Karpas-422 (cell line): ENCODE results near the gene STRA6. TPM values are rescaled to one million over a fixed set of nuclear protein-coding genes. Genes with fewer than 3 reads are reported as not detected.

Experiments
- DNase-seq: peaks from one replicate; pipeline ENCODE4 v3.0.0-alpha.2; 2015
- H2AFZ ChIP-seq: fragments of 200-600 bp; sonication (generic); 2 replicates; pipeline ENCODE4 v1.6.1; 2014; ENCODE audit warnings: antibody characterized with exemption, low read length, mixed read lengths
- H3K27ac ChIP-seq: fragments of 200-600 bp; sonication (generic); 2 replicates; pipeline ENCODE4 v1.5.1; 2014; ENCODE audit warnings: mild to moderate bottlenecking, low read length, moderate library complexity
- H3K27me3 ChIP-seq: fragments of 200-600 bp; sonication (generic); 2 replicates; pipeline ENCODE4 v1.6.1; 2014; ENCODE audit warnings: low read length, mixed read lengths
- H3K36me3 ChIP-seq: fragments of 200-600 bp; sonication (generic); 2 replicates; pipeline ENCODE4 v1.6.1; 2014; ENCODE audit warnings: low read length, mixed read lengths; ENCODE audit not compliant: insufficient read depth
- H3K4me1 ChIP-seq: fragments of 200-600 bp; sonication (generic); 2 replicates; pipeline ENCODE4 v1.6.1; 2014; ENCODE audit warnings: mild to moderate bottlenecking, low read length, mixed read lengths
- H3K4me2 ChIP-seq: fragments of 200-600 bp; sonication (generic); 2 replicates; pipeline ENCODE4 v1.6.1; 2014; ENCODE audit warnings: low read length, low read depth, mild to moderate bottlenecking; ENCODE audit not compliant: poor library complexity, severe bottlenecking
- H3K4me3 ChIP-seq: fragments of 200-600 bp; sonication (generic); 2 replicates; pipeline ENCODE4 v1.5.1; 2014; ENCODE audit warnings: mild to moderate bottlenecking, antibody characterized with exemption, low read length, mixed read lengths
- H3K79me2 ChIP-seq: fragments of 200-600 bp; sonication (generic); 2 replicates; pipeline ENCODE4 v1.6.1; 2014; ENCODE audit warnings: mild to moderate bottlenecking, low read length, mixed read lengths
- H3K9ac ChIP-seq: fragments of 200-600 bp; sonication (generic); 2 replicates; pipeline ENCODE4 v1.6.0; 2014; ENCODE audit warnings: low read length
- H3K9me2 ChIP-seq: fragments of 200-600 bp; sonication (generic), shearing (Covaris generic); replicated peaks from 2 replicates; pipeline ENCODE4 v1.6.0; 2014; ENCODE audit warnings: mild to moderate bottlenecking, low read length, moderate library complexity; ENCODE audit not compliant: insufficient read depth
- H3K9me3 ChIP-seq: fragments of 300-700, 200-600 bp; sonication (generic); 2 replicates; pipeline ENCODE4 v1.6.1; 2014; ENCODE audit warnings: low read length, mixed read lengths
- H4K20me1 ChIP-seq: fragments of 200-600 bp; sonication (generic); 2 replicates; pipeline ENCODE4 v1.6.1; 2014; ENCODE audit warnings: mild to moderate bottlenecking, antibody characterized with exemption, low read length, low read depth; ENCODE audit not compliant: insufficient read depth
- total RNA-seq: library from RNA; depleted of rRNA; stranded (reverse); fragments of >200 nt; shearing (Covaris generic); gene quantifications from 2 replicates; pipeline ENCODE4 v1.2.3, GENCODE V29; 2014; ENCODE audit warnings: low replicate concordance

STRA6 gene
- total RNA-seq, 1 experiment from 2014 or later = not detected

- Histone ChIP-seq H3K9me3 (no peaks in the 10 kb centered on the region), H4K20me1 (no peaks in the 10 kb centered on the region), H3K79me2 (no peaks in the 10 kb centered on the region), H3K4me2 (no peak overlapping the region), H2AFZ (no peak overlapping the region), H3K27ac (no peak overlapping the region), H3K27me3 (no peaks in the 10 kb centered on the region), H3K4me1 (no peaks in the 10 kb centered on the region), H3K9me2 (no peaks in the 10 kb centered on the region), H3K36me3 (no peaks in the 10 kb centered on the region), H3K4me3 (no peak overlapping the region), H3K9ac (no peak overlapping the region)
- DNase-seq = no peak
Observed at GRCh38 chr15:74138642-74139041, 63.9 kb downstream of the STRA6 start.

GRCh38 chr15:74137537-74137894 is 65.1 kb downstream of the STRA6 start:
- no peak overlapping the region for H2AFZ ChIP-seq
- no peaks in the 10 kb centered on the region for H3K79me2 ChIP-seq
- H3K27me3 ChIP-seq = no peaks in the 10 kb centered on the region
- no peak for DNase-seq
- H3K36me3 ChIP-seq = no peaks in the 10 kb centered on the region
- no peaks in the 10 kb centered on the region for H4K20me1 ChIP-seq
- no peaks in the 10 kb centered on the region for H3K9me2 ChIP-seq
- no peak overlapping the region for H3K4me3 ChIP-seq
- H3K9ac ChIP-seq = no peak overlapping the region
- no peak overlapping the region for H3K4me2 ChIP-seq
- H3K27ac ChIP-seq = no peak overlapping the region
- no peaks in the 10 kb centered on the region for H3K4me1 ChIP-seq
- H3K9me3 ChIP-seq = no peaks in the 10 kb centered on the region

- no peak overlapping the region for H3K4me3 ChIP-seq
- no peak overlapping the region for H3K27ac ChIP-seq
- H3K9me2 ChIP-seq = no peaks in the 10 kb centered on the region
- H3K36me3 ChIP-seq = no peaks in the 10 kb centered on the region
- no peak overlapping the region for H2AFZ ChIP-seq
- no peak overlapping the region for H3K4me2 ChIP-seq
- H3K27me3 ChIP-seq = no peaks in the 10 kb centered on the region
- H3K79me2 ChIP-seq = no peaks in the 10 kb centered on the region
- H3K9ac ChIP-seq = no peak overlapping the region
- DNase-seq = no peak
- H3K9me3 ChIP-seq = no peaks in the 10 kb centered on the region
- H4K20me1 ChIP-seq = no peaks in the 10 kb centered on the region
- no peaks in the 10 kb centered on the region for H3K4me1 ChIP-seq
Observed at GRCh38 chr15:74136814-74137536, 65.6 kb downstream of the STRA6 start.

GRCh38 chr15:74136540-74136813 is 66.1 kb downstream of the STRA6 start:
- Histone ChIP-seq H3K27me3 (no peaks in the 10 kb centered on the region), H4K20me1 (no peaks in the 10 kb centered on the region), H3K79me2 (no peaks in the 10 kb centered on the region), H3K4me1 (no peaks in the 10 kb centered on the region), H2AFZ (no peak overlapping the region), H3K4me2 (no peak overlapping the region), H3K4me3 (no peak overlapping the region), H3K36me3 (no peaks in the 10 kb centered on the region), H3K9me2 (no peaks in the 10 kb centered on the region), H3K27ac (no peak overlapping the region), H3K9ac (no peak overlapping the region), H3K9me3 (no peaks in the 10 kb centered on the region)
- no peak for DNase-seq

GRCh38 chr15:74135041-74135565 is 67.5 kb downstream of the STRA6 start:
- no peak overlapping the region for H3K4me2 ChIP-seq
- no peaks in the 10 kb centered on the region for H3K27me3 ChIP-seq
- H3K36me3 ChIP-seq = no peaks in the 10 kb centered on the region
- no peak overlapping the region for H2AFZ ChIP-seq
- H3K4me3 ChIP-seq = no peak overlapping the region
- no peak for DNase-seq
- H3K27ac ChIP-seq = no peak overlapping the region
- H3K9me3 ChIP-seq = no peaks in the 10 kb centered on the region
- no peak overlapping the region for H3K9ac ChIP-seq
- H3K9me2 ChIP-seq = no peaks in the 10 kb centered on the region
- H3K79me2 ChIP-seq = no peaks in the 10 kb centered on the region
- no peaks in the 10 kb centered on the region for H3K4me1 ChIP-seq
- no peaks in the 10 kb centered on the region for H4K20me1 ChIP-seq

GRCh38 chr15:74134387-74135027 is 68.1 kb downstream of the STRA6 start:
- Histone ChIP-seq H3K9ac (no peak overlapping the region), H3K9me3 (no peaks in the 10 kb centered on the region), H3K79me2 (no peaks in the 10 kb centered on the region), H3K9me2 (no peaks in the 10 kb centered on the region), H2AFZ (no peak overlapping the region), H3K4me3 (no peak overlapping the region), H3K4me2 (no peak overlapping the region), H3K27ac (no peak overlapping the region), H4K20me1 (no peaks in the 10 kb centered on the region), H3K36me3 (no peaks in the 10 kb centered on the region), H3K4me1 (no peaks in the 10 kb centered on the region), H3K27me3 (no peaks in the 10 kb centered on the region)
- no peak for DNase-seq

- Histone ChIP-seq H3K9me2 (no peaks in the 10 kb centered on the region), H3K27ac (no peak overlapping the region), H4K20me1 (no peaks in the 10 kb centered on the region), H3K9ac (no peak overlapping the region), H3K4me1 (no peaks in the 10 kb centered on the region), H2AFZ (no peak overlapping the region), H3K79me2 (no peaks in the 10 kb centered on the region), H3K4me3 (no peak overlapping the region), H3K27me3 (no peaks in the 10 kb centered on the region), H3K4me2 (no peak overlapping the region), H3K9me3 (no peaks in the 10 kb centered on the region), H3K36me3 (no peaks in the 10 kb centered on the region)
- no peak for DNase-seq
Observed at GRCh38 chr15:74133694-74134386, 68.7 kb downstream of the STRA6 start.
